Forelimb muscle (tissue), 1 donor: ENCODE measurements around the gene GNAQ. TPM values are rescaled to one million over a fixed set of nuclear protein-coding genes. Genes with fewer than 3 reads are reported as not detected.
A peak's percentile ranks its signal among the peaks of the same experiment; 100 is the strongest.
"Not testable (repeated sequence)": the region's sequence is repeated elsewhere in the genome, so short reads cannot be mapped to it uniquely, and the experiment has no call there.

Experiments
- DNase-seq: peaks from one replicate; pipeline ENCODE4 v3.0.0-alpha.2; 2013; ENCODE audit warnings: low read depth
- polyA plus RNA-seq: library from polyadenylated mRNA; unstranded; fragments of 120-200 nt; gene quantifications from one replicate; pipeline ENCODE4 v1.2.1, GENCODE V29; 2013; ENCODE audit not compliant: insufficient read length

GNAQ gene
- polyA plus RNA-seq, 1 donor, result 27.5 TPM

GRCh38 chr9:77878793-77879192, 152.8 kb downstream of the GNAQ start:
- not testable (repeated sequence) for DNase-seq

- DNase-seq, result no peak
Observed at GRCh38 chr9:77877976-77878375, 153.6 kb downstream of the GNAQ start.

GRCh38 chr9:77876590-77876989, 155.0 kb downstream of the GNAQ start:
- no peak for DNase-seq

- no peak for DNase-seq
Observed at GRCh38 chr9:77876091-77876490, 155.5 kb downstream of the GNAQ start.

GRCh38 chr9:77872863-77873262, 158.7 kb downstream of the GNAQ start:
- DNase-seq, result peak; percentile 58

GRCh38 chr9:77872177-77872576, 159.4 kb downstream of the GNAQ start:
- no peak for DNase-seq

- no peak for DNase-seq
Observed at GRCh38 chr9:77871483-77871882, 160.1 kb downstream of the GNAQ start.

- DNase-seq, result no peak
Observed at GRCh38 chr9:77866878-77867277, 164.7 kb downstream of the GNAQ start.

GRCh38 chr9:77865385-77866047, 166.1 kb downstream of the GNAQ start:
- no peak for DNase-seq

GRCh38 chr9:77864211-77864889, 167.3 kb downstream of the GNAQ start:
- DNase-seq, result no peak

- not testable (repeated sequence) for DNase-seq
Observed at GRCh38 chr9:77863638-77864037, 168.0 kb downstream of the GNAQ start.

GRCh38 chr9:77860953-77861352, 170.7 kb downstream of the GNAQ start:
- not testable (repeated sequence) for DNase-seq

GRCh38 chr9:77857513-77858259, 173.9 kb downstream of the GNAQ start:
- DNase-seq, result no peak

- DNase-seq, result no peak
Observed at GRCh38 chr9:77856615-77857014, 175.0 kb downstream of the GNAQ start.

- DNase-seq, result no peak
Observed at GRCh38 chr9:77854916-77855311, 176.7 kb downstream of the GNAQ start.

- no peak for DNase-seq
Observed at GRCh38 chr9:77854258-77854915, 177.2 kb downstream of the GNAQ start.

GRCh38 chr9:77853716-77854115, 177.9 kb downstream of the GNAQ start:
- no peak for DNase-seq

- no peak for DNase-seq
Observed at GRCh38 chr9:77851882-77852595, 179.6 kb downstream of the GNAQ start.

GRCh38 chr9:77848897-77849296, 182.7 kb downstream of the GNAQ start:
- DNase-seq, result no peak

- no peak for DNase-seq
Observed at GRCh38 chr9:77848404-77848803, 183.2 kb downstream of the GNAQ start.

GRCh38 chr9:77847626-77848025, 184.0 kb downstream of the GNAQ start:
- DNase-seq, result no peak
